Panc1 (cell line): ENCODE measurements around the gene LAIR2. TPM values are rescaled to one million over a fixed set of nuclear protein-coding genes. Genes with fewer than 3 reads are reported as not detected.

Experiments
- ATAC-seq: fragments of 200-7000 bp; cut with Tn5 transposase; 2 replicates; pipeline ENCODE4 v1.9.1; 2020; ENCODE audit warnings: mild to moderate bottlenecking, moderate library complexity
- Bru-seq: library from RNA; stranded (reverse); fragments of 400-500 nt; gene quantifications from one replicate; lab custom pipeline; 2021; lab: Mats Ljungman, UMichigan
- BruChase-seq, 2 experiments: library from RNA; stranded (reverse); fragments of 400-500 nt; gene quantifications; one replicate each; lab custom pipeline; 2021; lab: Mats Ljungman, UMichigan
- BruUV-seq: library from RNA; stranded (reverse); fragments of 400-500 nt; replicated peaks from 2 replicates; lab custom pipeline; 2021; lab: Mats Ljungman, UMichigan
- CTCF ChIA-PET: fragments of 300-600 bp; sonication (Branson Sonifier 250); formaldehyde crosslinking; loops from one replicate; lab custom pipeline; 2022; ENCODE audit warnings: antibody characterized with exemption; lab: Charles Lee
- POLR2A ChIA-PET: fragments of 300-600 bp; sonication (Branson Sonifier 250); formaldehyde crosslinking; loops from one replicate; lab custom pipeline; 2022; ENCODE audit warnings: antibody characterized with exemption; lab: Charles Lee
- DNase-seq: peaks from one replicate; pipeline ENCODE4 v3.0.0-alpha.2; 2010; ENCODE audit warnings: low read depth, low spot score
- H3K27ac ChIP-seq: 2 replicates; pipeline ENCODE4 v1.5.1; 2011; ENCODE audit warnings: mild to moderate bottlenecking, low read length, inconsistent platforms
- H3K27me3 ChIP-seq: fragments of 200-500 bp; sonication (Bioruptor generic); 2 replicates; pipeline ENCODE4 v1.6.0; 2014; ENCODE audit warnings: low read length, inconsistent platforms; ENCODE audit not compliant: control insufficient read depth, insufficient read depth
- H3K36me3 ChIP-seq: fragments of 200-500 bp; sonication (Bioruptor generic); 2 replicates; pipeline ENCODE4 v1.5.1; 2014; ENCODE audit warnings: inconsistent platforms, mild to moderate bottlenecking, low read length, moderate library complexity; ENCODE audit not compliant: control insufficient read depth, insufficient read depth
- H3K4me1 ChIP-seq: 2 replicates; pipeline ENCODE4 v1.5.1; 2011; ENCODE audit warnings: inconsistent platforms, mild to moderate bottlenecking, low read length, moderate library complexity; ENCODE audit not compliant: control insufficient read depth, insufficient read depth
- H3K4me3 ChIP-seq, 2 experiments: 2 replicates each; pipeline ENCODE4 v1.5.1; 2011 to 2012; ENCODE audit warnings: low read depth in 2 of 2, low read length in 2 of 2, mild to moderate bottlenecking in 2 of 2, inconsistent platforms in 1 of 2, moderate library complexity in 1 of 2
- H3K9me3 ChIP-seq: fragments of 200-500 bp; sonication (Bioruptor generic); 2 replicates; pipeline ENCODE4 v1.5.1; 2014; ENCODE audit warnings: low read depth, mild to moderate bottlenecking, inconsistent platforms, low read length, moderate library complexity; ENCODE audit not compliant: control insufficient read depth, insufficient read depth
- POLR2AphosphoS5 ChIP-seq: IDR thresholded peaks from 2 replicates; pipeline ENCODE4 v1.6.1; 2012; ENCODE audit warnings: mild to moderate bottlenecking, low read depth, low read length, moderate library complexity
- SIN3A ChIP-seq: IDR thresholded peaks from 2 replicates; pipeline ENCODE4 v1.6.1; 2012; ENCODE audit warnings: low read depth, mild to moderate bottlenecking, low read length, moderate library complexity, borderline replicate concordance; ENCODE audit not compliant: insufficient read depth
- TCF7L2 ChIP-seq: IDR thresholded peaks from 2 replicates; pipeline ENCODE4 v1.6.1; 2011; ENCODE audit warnings: mild to moderate bottlenecking, low read depth, low read length, inconsistent platforms
- in situ Hi-C: cut with HindIII; loops from 2 replicates; pipeline ENCODE4 v1.10.0; 2016; ENCODE audit warnings: low sequenced_read_pairs, low pct_unique_long_range_greater_than_20kb
- intact Hi-C: fragments of 100-400 bp; cut with micrococcal nuclease; formaldehyde crosslinking; loops from one replicate; pipeline ENCODE4 v1.10.0; 2022; ENCODE audit not compliant: unreplicated experiment
- long read RNA-seq: library from polyadenylated mRNA; unstranded; transcript quantifications from one replicate; pipeline ENCODE4 v2.0.0, GENCODE V29; 2021; ENCODE audit not compliant: unreplicated experiment
- polyA plus RNA-seq: library from polyadenylated mRNA; unstranded; fragments of >200 nt; gene quantifications from one replicate; pipeline ENCODE4 v1.2.1, GENCODE V29; 2012; ENCODE audit warnings: missing spikeins; ENCODE audit not compliant: insufficient read length
- total RNA-seq: library from RNA; stranded (reverse); gene quantifications from one replicate; pipeline ENCODE4 v1.2.1, GENCODE V29; 2021; ENCODE audit not compliant: unreplicated experiment
- TF ChIP-seq, protein P1 (sequence below): fragments of 450-650 bp; IDR thresholded peaks from 2 replicates; pipeline ENCODE4 v1.5.1; 2017; ENCODE audit warnings: mild to moderate bottlenecking
- TF ChIP-seq, protein P2 (sequence below), 2 experiments: IDR thresholded peaks; 2 replicates each; pipeline ENCODE4 v1.6.1; 2011 to 2012; ENCODE audit warnings: low read depth in 2 of 2, control low read depth in 1 of 2, low read length in 1 of 2, mild to moderate bottlenecking in 1 of 2, moderate library complexity in 1 of 2; ENCODE audit not compliant: insufficient read depth in 1 of 2

The LAIR2 gene, protein sequence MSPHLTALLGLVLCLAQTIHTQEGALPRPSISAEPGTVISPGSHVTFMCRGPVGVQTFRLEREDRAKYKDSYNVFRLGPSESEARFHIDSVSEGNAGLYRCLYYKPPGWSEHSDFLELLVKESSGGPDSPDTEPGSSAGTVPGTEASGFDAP
- total RNA-seq (not detected), Bru-seq, nascent RNA (not detected), BruChase-seq, experiment 1, labeled RNA remaining after a 2-hour chase (percentile 13 among the genes with signal in this experiment), BruChase-seq, experiment 2, labeled RNA remaining after a 6-hour chase (percentile 14 among the genes with signal in this experiment)
- not detected for polyA plus RNA-seq
- long read RNA-seq = 0 reads

DNA sequence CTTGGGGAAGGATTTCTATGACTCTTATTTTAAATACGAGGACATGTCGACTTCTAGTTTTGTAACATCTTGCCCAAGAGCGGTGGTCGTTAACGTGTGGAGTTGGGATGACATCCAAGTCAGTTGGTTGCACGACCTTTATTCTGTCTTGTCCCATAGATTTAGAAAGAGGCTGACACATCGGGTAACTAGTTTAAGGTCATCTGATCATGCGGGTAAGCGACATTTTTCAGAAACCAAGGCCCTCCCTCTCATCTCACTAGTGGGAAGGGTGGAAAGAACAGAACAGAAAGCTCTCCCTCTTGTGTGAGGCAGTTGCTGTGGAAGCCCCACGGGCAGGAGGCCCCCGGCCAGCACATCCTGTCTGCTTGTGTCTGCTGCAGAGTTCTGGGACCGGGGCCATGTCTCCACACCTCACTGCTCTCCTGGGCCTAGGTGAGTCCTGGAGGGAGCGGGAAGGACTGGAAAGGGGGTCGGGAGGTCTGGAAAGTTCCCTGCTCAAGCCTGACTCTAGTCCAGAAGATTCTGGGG is at the start of gene LAIR2:
LAIR2 (plus strand) TSS at position 314 of the 531 bp plus-strand sequence; CDS start at position 402, 88 bp downstream.
- H3K27ac ChIP-seq = no peak within 1 kb of the TSS
- no peaks in the 10 kb centered on the region for H3K4me1 ChIP-seq
- H3K9me3 ChIP-seq = no peaks in the 10 kb centered on the region
- no peaks in the 10 kb centered on the region for H3K36me3 ChIP-seq
- H3K4me3 ChIP-seq = no peak within 1 kb of the TSS
- ChIA-PET POLR2A (no interaction called here), CTCF (no interaction called here)
- no peak for DNase-seq
- H3K27me3 ChIP-seq = peaks cover 9% of the 10 kb centered on the region
- no peak for ATAC-seq
- intact Hi-C loops = no loop called here
- in situ Hi-C loops = no loop called here
- BruUV-seq = no TSS peak
- no peak for TF ChIP-seq TCF7L2
- TF ChIP-seq, protein P1, sequence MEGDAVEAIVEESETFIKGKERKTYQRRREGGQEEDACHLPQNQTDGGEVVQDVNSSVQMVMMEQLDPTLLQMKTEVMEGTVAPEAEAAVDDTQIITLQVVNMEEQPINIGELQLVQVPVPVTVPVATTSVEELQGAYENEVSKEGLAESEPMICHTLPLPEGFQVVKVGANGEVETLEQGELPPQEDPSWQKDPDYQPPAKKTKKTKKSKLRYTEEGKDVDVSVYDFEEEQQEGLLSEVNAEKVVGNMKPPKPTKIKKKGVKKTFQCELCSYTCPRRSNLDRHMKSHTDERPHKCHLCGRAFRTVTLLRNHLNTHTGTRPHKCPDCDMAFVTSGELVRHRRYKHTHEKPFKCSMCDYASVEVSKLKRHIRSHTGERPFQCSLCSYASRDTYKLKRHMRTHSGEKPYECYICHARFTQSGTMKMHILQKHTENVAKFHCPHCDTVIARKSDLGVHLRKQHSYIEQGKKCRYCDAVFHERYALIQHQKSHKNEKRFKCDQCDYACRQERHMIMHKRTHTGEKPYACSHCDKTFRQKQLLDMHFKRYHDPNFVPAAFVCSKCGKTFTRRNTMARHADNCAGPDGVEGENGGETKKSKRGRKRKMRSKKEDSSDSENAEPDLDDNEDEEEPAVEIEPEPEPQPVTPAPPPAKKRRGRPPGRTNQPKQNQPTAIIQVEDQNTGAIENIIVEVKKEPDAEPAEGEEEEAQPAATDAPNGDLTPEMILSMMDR = no peak
- no peak for TF ChIP-seq SIN3A
- TF ChIP-seq, protein P2, sequence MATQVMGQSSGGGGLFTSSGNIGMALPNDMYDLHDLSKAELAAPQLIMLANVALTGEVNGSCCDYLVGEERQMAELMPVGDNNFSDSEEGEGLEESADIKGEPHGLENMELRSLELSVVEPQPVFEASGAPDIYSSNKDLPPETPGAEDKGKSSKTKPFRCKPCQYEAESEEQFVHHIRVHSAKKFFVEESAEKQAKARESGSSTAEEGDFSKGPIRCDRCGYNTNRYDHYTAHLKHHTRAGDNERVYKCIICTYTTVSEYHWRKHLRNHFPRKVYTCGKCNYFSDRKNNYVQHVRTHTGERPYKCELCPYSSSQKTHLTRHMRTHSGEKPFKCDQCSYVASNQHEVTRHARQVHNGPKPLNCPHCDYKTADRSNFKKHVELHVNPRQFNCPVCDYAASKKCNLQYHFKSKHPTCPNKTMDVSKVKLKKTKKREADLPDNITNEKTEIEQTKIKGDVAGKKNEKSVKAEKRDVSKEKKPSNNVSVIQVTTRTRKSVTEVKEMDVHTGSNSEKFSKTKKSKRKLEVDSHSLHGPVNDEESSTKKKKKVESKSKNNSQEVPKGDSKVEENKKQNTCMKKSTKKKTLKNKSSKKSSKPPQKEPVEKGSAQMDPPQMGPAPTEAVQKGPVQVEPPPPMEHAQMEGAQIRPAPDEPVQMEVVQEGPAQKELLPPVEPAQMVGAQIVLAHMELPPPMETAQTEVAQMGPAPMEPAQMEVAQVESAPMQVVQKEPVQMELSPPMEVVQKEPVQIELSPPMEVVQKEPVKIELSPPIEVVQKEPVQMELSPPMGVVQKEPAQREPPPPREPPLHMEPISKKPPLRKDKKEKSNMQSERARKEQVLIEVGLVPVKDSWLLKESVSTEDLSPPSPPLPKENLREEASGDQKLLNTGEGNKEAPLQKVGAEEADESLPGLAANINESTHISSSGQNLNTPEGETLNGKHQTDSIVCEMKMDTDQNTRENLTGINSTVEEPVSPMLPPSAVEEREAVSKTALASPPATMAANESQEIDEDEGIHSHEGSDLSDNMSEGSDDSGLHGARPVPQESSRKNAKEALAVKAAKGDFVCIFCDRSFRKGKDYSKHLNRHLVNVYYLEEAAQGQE (IDR thresholded peaks at IDR 0.05; ENCODE audit: insufficient read depth in 1 of 2, low read depth in 2 of 2, low read length in 1 of 2) = no peak
- TF ChIP-seq POLR2AphosphoS5 = no peak

DNA sequence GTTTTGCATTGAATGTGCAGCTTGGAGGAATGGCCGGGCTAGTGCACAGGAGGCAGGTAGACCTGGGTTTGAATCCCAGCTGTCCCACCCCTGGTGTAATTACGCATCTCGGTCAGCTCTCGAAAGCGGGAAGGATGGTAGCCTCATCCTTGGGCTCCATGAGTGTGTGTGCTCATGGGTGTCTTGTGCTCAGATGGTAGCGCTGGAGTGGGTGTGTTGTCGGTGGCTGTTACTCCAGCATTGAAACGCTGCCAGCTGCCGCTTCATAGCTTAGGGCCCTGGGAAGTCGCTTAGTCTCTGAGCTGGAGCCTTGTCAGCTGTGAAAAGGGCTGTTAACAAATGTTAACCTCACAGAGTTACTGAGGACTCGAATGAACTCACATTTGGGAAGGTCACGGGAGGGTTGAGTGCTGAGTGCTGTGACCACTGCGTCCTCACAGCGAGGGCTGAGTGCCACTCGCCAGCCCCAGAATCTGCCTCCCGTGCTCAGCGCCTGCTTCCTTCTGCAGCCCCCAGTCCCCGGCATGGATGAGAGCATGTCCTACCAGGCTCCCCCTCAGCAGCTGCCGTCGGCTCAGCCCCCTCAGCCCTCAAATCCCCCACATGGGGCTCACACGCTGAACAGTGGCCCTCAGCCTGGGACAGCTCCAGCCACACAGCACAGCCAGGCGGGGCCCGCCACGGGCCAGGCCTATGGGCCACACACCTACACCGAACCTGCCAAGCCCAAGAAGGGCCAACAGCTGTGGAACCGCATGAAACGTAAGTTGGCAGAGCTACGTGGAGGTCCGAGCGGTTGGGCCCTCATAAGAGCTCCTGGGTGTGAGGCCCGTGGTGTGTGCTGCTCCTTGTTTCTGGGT is 48.5 kb upstream of the LAIR2 start:
- TF ChIP-seq SIN3A (no peak), POLR2AphosphoS5 (no peak), TCF7L2 (no peak)
- TF ChIP-seq, protein P1 = no peak
- TF ChIP-seq, protein P2 (IDR thresholded peaks at IDR 0.05; ENCODE audit: insufficient read depth in 1 of 2, low read depth in 2 of 2, low read length in 1 of 2) = no peak
- ChIA-PET CTCF (no interaction called here), POLR2A (interaction anchor here (0.5 to 0.8 kb wide), 2 partner anchors 585 to 1747 kb away, joined by 9 to 10 read pairs; no protein-coding TSS in a partner anchor)
- Histone ChIP-seq H3K36me3 (peaks cover 41% of the 10 kb centered on the region), H3K9me3 (no peaks in the 10 kb centered on the region), H3K27me3 (no peaks in the 10 kb centered on the region), H3K27ac (no peak overlapping the region), H3K4me3 (no peak overlapping the region), H3K4me1 (peaks cover 12% of the 10 kb centered on the region)
- in situ Hi-C loops (no loop called here), intact Hi-C loops (no loop called here)
- no TSS peak for BruUV-seq
- DNase-seq (no peak), ATAC-seq (no peak)
